ENCODE measurements around the gene C1GALT1. TPM values are rescaled to one million over a fixed set of nuclear protein-coding genes. Genes with fewer than 3 reads are reported as not detected.

Gene C1GALT1
- total RNA-seq, 1 experiment from 2014 or later, result 52.2 TPM

DNA sequence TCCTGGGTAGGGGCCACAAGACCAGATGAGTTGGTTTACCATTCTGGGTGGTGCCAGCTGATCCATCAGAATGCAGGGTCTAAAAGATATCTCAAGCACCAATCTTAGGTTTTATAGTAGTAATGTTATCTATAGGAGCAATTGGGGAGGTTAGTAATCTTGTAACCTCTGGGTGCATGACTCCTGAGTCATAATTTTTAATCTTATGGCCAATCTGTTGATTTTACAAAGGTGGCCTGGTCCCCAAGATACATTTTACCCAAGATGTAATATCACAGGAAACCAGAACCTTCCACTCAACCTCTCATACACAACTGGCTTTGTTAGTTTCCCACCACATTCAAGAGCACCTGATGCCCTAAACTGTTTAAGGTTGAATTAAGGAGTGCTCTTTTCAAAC is 79.5 kb downstream of the C1GALT1 start:
- H3K4me3 ChIP-seq (ENCODE audit: low read depth, low read length), result no peak overlapping the region
- H3K36me3 ChIP-seq (ENCODE audit: control insufficient read depth, insufficient read depth, low read length), result no peaks in the 10 kb centered on the region; the same call in 1 of the 2 replicates
- Mint-ChIP-seq H3K27ac (ENCODE audit: unreplicated experiment) (no peak overlapping the region), H3K4me3 (ENCODE audit: unreplicated experiment) (no peak overlapping the region), H3K9me3 (ENCODE audit: unreplicated experiment) (no peaks in the 10 kb centered on the region), H3K27me3 (ENCODE audit: insufficient read depth, unreplicated experiment) (no peaks in the 10 kb centered on the region), H3K4me1 (ENCODE audit: low read depth, unreplicated experiment) (peaks cover 24% of the 10 kb centered on the region), H3K36me3 (ENCODE audit: insufficient read depth, unreplicated experiment) (peaks cover 45% of the 10 kb centered on the region)
- ChIA-PET CTCF (no interaction called here), POLR2A (no interaction called here)
- no TSS peak for BruUV-seq (replicated peaks)
- H3K4me1 ChIP-seq, result peaks cover 41% of the 10 kb centered on the region
- H3K9me3 ChIP-seq, result peaks cover 24% of the 10 kb centered on the region
- TF ChIP-seq, protein P1, sequence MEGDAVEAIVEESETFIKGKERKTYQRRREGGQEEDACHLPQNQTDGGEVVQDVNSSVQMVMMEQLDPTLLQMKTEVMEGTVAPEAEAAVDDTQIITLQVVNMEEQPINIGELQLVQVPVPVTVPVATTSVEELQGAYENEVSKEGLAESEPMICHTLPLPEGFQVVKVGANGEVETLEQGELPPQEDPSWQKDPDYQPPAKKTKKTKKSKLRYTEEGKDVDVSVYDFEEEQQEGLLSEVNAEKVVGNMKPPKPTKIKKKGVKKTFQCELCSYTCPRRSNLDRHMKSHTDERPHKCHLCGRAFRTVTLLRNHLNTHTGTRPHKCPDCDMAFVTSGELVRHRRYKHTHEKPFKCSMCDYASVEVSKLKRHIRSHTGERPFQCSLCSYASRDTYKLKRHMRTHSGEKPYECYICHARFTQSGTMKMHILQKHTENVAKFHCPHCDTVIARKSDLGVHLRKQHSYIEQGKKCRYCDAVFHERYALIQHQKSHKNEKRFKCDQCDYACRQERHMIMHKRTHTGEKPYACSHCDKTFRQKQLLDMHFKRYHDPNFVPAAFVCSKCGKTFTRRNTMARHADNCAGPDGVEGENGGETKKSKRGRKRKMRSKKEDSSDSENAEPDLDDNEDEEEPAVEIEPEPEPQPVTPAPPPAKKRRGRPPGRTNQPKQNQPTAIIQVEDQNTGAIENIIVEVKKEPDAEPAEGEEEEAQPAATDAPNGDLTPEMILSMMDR (IDR thresholded peaks at IDR 0.05; ENCODE audit: insufficient read depth in 1 of 2, low read depth in 1 of 2, low read length in 1 of 2, severe bottlenecking in 1 of 2, unreplicated experiment in 1 of 2), result no peak
- intact Hi-C loops (cut with micrococcal nuclease; ENCODE audit: unreplicated experiment), result loop anchor here (10.0 kb wide), 1 partner anchor 157 kb away; no protein-coding TSS in a partner anchor
- H3K27me3 ChIP-seq (replicated peaks; ENCODE audit: control insufficient read depth, insufficient read depth, low read length), result no peaks in the 10 kb centered on the region; the same call in 1 of the 2 replicates
- no peak for DNase-seq

GRCh38 chr7:7263297-7264230 is 81.2 kb downstream of the C1GALT1 start:
- POLR2A ChIA-PET, result no interaction called here
- H3K27me3 Mint-ChIP-seq (ENCODE audit: insufficient read depth, unreplicated experiment), result no peaks in the 10 kb centered on the region
- no peak overlapping the region for H3K4me3 Mint-ChIP-seq (ENCODE audit: unreplicated experiment)
- TF ChIP-seq, protein P1 (IDR thresholded peaks at IDR 0.05; ENCODE audit: insufficient read depth in 1 of 2, low read depth in 1 of 2, low read length in 1 of 2, severe bottlenecking in 1 of 2, unreplicated experiment in 1 of 2), result no peak
- DNase-seq, result no peak
- Histone ChIP-seq H3K4me3 (ENCODE audit: low read depth, low read length) (no peak overlapping the region), H3K4me1 (peaks cover 58% of the 10 kb centered on the region), H3K27me3 (replicated peaks; ENCODE audit: control insufficient read depth, insufficient read depth, low read length) (no peaks in the 10 kb centered on the region; the same call in 1 of the 2 replicates), H3K9me3 (peaks cover 24% of the 10 kb centered on the region), H3K36me3 (ENCODE audit: control insufficient read depth, insufficient read depth, low read length) (no peaks in the 10 kb centered on the region; the same call in 1 of the 2 replicates)
- H3K27ac Mint-ChIP-seq (ENCODE audit: unreplicated experiment), result peak overlapping the region; percentile 97
- no peaks in the 10 kb centered on the region for H3K9me3 Mint-ChIP-seq (ENCODE audit: unreplicated experiment)
- intact Hi-C loops (cut with micrococcal nuclease; ENCODE audit: unreplicated experiment), result loop anchor here (10.0 kb wide), 1 partner anchor 159 kb away; no protein-coding TSS in a partner anchor
- H3K36me3 Mint-ChIP-seq (ENCODE audit: insufficient read depth, unreplicated experiment), result peaks cover 49% of the 10 kb centered on the region
- no TSS peak for BruUV-seq (replicated peaks)
- peaks cover 41% of the 10 kb centered on the region for H3K4me1 Mint-ChIP-seq (ENCODE audit: low read depth, unreplicated experiment)
- CTCF ChIA-PET, result no interaction called here

DNA sequence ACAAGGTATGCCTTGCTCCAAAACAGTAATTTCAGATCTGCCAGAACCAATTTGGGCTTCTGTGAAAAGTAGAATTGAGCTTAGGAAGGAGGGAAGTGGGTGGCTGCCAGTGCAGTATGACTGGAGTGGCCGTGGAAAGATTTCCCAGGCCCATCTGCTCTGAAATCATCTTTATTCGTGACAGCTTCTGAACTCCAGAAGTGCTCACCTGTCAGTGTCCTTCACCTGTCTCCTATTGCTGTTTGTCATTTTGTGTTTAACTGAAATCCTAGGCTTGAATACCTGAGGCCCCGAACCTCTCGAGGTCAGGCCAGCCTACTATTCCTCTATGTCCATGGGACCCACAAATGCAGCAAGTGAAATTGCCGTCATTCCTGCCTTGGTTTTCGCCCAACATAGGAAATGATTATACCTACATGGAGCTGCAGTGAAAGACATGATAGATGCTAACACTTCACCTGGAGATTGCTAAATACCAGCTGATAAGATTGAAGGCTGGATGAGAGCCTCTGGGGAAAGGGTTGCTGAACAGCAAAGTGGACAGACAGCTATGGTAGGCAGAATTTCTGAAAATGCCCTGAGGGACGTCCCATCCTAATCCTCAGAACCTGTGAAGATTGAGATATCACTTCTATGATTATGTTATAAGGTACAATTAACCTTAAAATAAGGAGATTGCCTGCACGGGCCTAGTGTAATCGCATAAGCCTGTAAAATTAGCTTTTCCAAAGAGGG is 82.1 kb downstream of the C1GALT1 start:
- Mint-ChIP-seq H3K4me1 (ENCODE audit: low read depth, unreplicated experiment) (peaks cover 41% of the 10 kb centered on the region), H3K27ac (ENCODE audit: unreplicated experiment) (peak overlapping the region; percentile 97), H3K9me3 (ENCODE audit: unreplicated experiment) (no peaks in the 10 kb centered on the region), H3K4me3 (ENCODE audit: unreplicated experiment) (no peak overlapping the region), H3K36me3 (ENCODE audit: insufficient read depth, unreplicated experiment) (peaks cover 48% of the 10 kb centered on the region), H3K27me3 (ENCODE audit: insufficient read depth, unreplicated experiment) (no peaks in the 10 kb centered on the region)
- Histone ChIP-seq H3K4me3 (ENCODE audit: low read depth, low read length) (no peak overlapping the region), H3K9me3 (peaks cover 24% of the 10 kb centered on the region), H3K36me3 (ENCODE audit: control insufficient read depth, insufficient read depth, low read length) (no peaks in the 10 kb centered on the region; the same call in 1 of the 2 replicates), H3K4me1 (peaks cover 58% of the 10 kb centered on the region), H3K27me3 (replicated peaks; ENCODE audit: control insufficient read depth, insufficient read depth, low read length) (no peaks in the 10 kb centered on the region; the same call in 1 of the 2 replicates)
- intact Hi-C loops (cut with micrococcal nuclease; ENCODE audit: unreplicated experiment), result loop anchor here (5.0 to 10.0 kb wide), 2 partner anchors 88 to 160 kb away; no protein-coding TSS in a partner anchor
- no TSS peak for BruUV-seq (replicated peaks)
- TF ChIP-seq, protein P1 (IDR thresholded peaks at IDR 0.05; ENCODE audit: insufficient read depth in 1 of 2, low read depth in 1 of 2, low read length in 1 of 2, severe bottlenecking in 1 of 2, unreplicated experiment in 1 of 2), result no peak
- ChIA-PET CTCF (no interaction called here), POLR2A (no interaction called here)
- DNase-seq, result peak; percentile 49 to 51

Data from Caco-2 (cell line).